Measurements from ENCODE around the gene WIPF3.

WIPF3 gene

GRCh38 chr7:29815181-29816105 is 9.1 kb downstream of the WIPF3 start:
- no peak for DNase-seq (ENCODE audit: low read depth in 1 of 2, low spot score in 1 of 2)
- Histone ChIP-seq H3K27ac (replicated peaks) (no peak overlapping the region), H3K27me3 (ENCODE audit: insufficient read depth, poor library complexity, severe bottlenecking) (peaks cover 9% of the 10 kb centered on the region), H3K4me3 (replicated peaks; ENCODE audit: insufficient read depth, low read length) (no peak overlapping the region)
- TF ChIP-seq GABPA (IDR thresholded peaks at IDR 0.05; ENCODE audit: low read depth) (no peak), REST (IDR thresholded peaks at IDR 0.05; ENCODE audit: insufficient replicate concordance, low read depth) (no peak), POLR2AphosphoS5 (IDR thresholded peaks at IDR 0.05; ENCODE audit: low read depth) (no peak)

DNA sequence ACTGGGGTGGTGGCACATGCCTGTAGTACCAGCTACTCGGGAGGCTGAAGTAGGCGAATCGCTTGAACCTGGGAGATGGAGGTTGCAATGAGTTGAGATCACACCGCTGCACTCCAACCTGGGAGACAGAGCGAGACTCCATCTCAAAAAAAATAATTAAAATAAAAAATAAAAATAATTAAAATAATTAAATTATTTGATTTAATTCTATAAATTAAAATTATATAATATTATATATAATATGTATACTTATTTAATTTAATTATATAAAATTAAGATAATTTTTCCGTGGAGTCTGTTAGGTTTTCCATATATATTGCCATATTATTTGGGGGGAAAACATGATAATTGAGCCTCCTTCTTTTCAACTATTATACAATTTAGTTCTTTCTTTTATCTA is 12.0 kb downstream of the WIPF3 start:
- Histone ChIP-seq H3K4me3 (replicated peaks; ENCODE audit: insufficient read depth, low read length) (no peak overlapping the region), H3K27ac (replicated peaks) (no peak overlapping the region), H3K27me3 (ENCODE audit: insufficient read depth, poor library complexity, severe bottlenecking) (peaks cover 4% of the 10 kb centered on the region)
- DNase-seq (ENCODE audit: low read depth in 1 of 2, low spot score in 1 of 2), result no peak
- TF ChIP-seq REST (IDR thresholded peaks at IDR 0.05; ENCODE audit: insufficient replicate concordance, low read depth), result no peak
- no peak for TF ChIP-seq CTCF (IDR thresholded peaks at IDR 0.05; ENCODE audit: insufficient read depth, low read length)
- TF ChIP-seq GABPA (IDR thresholded peaks at IDR 0.05; ENCODE audit: low read depth), result no peak
- no peak for TF ChIP-seq SPI1 (IDR thresholded peaks at IDR 0.05; ENCODE audit: borderline replicate concordance, low read depth)
- no peak for TF ChIP-seq POLR2AphosphoS5 (IDR thresholded peaks at IDR 0.05; ENCODE audit: low read depth)

DNA sequence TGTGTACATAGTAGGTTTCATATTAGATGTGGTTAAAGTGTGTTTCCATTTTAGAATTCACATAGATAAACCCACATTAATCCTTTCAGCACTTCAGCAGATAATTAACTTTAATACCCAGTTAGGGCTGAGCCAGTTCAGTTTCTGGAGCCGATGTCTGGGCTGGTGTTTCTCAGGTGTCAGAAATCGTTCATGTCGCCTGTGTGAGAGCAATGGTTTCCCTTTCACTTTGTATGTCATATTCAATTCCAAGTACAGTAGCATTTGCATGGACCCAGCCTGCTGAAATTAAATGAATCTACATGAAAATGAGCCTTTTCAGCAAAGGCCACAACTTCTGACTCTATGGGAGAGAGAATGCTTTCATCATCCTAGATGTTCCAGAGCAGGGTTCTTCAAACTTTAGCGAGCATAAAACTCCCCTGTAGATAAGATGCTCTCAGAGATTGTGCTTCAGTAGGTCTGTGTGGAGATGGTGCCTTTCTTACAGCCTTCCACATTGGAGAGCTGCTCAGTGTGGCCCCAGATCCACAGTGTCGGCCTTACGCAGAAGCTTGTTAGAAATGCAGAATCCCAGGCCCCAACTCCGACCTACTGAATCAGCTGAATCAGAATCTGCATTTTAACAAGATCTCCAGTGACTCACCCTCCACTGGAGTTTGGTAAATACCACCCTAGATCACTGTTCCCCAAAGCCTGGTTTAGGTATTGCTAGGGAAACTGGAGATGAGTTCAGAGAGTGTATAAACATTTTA is 19.6 kb downstream of the WIPF3 start:
- no peaks in the 10 kb centered on the region for H3K27me3 ChIP-seq (ENCODE audit: insufficient read depth, poor library complexity, severe bottlenecking)
- no peak for DNase-seq (ENCODE audit: low read depth in 1 of 2, low spot score in 1 of 2)
- TF ChIP-seq CTCF (IDR thresholded peaks at IDR 0.05; ENCODE audit: insufficient read depth, low read length), result no peak
- TF ChIP-seq POLR2AphosphoS5 (IDR thresholded peaks at IDR 0.05; ENCODE audit: low read depth), result no peak
- TF ChIP-seq GABPA (IDR thresholded peaks at IDR 0.05; ENCODE audit: low read depth), result no peak
- no peak for TF ChIP-seq SPI1 (IDR thresholded peaks at IDR 0.05; ENCODE audit: borderline replicate concordance, low read depth)
- no peak for TF ChIP-seq REST (IDR thresholded peaks at IDR 0.05; ENCODE audit: insufficient replicate concordance, low read depth)
- H3K27ac ChIP-seq (replicated peaks), result no peak overlapping the region
- H3K4me3 ChIP-seq (replicated peaks; ENCODE audit: insufficient read depth, low read length), result no peak overlapping the region

Measured in HL-60 (cell line).